ENCODE results near the gene ADARB1.
A peak's percentile ranks its signal among the peaks of the same experiment; 100 is the strongest.

Gene ADARB1

DNA sequence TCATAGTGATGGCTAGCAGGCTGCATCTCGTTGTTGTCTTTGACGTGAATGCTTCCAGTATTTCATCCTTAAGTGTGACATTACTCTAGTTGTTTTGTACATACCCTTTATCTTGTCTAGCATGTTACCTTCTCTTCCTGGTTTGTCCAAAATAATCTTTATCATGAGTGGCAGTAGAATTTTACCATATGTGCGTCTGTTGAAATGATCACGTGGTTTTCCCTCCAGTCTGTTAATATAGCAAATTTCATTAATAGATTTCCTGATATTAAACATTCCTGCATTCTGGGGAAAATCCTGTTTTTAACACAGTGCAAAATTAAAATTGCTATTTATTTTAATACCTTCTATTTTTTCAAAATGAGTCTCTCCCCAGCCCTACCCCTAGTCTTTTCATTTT lies 15.6 kb downstream of the ADARB1 start:
- TF ChIP-seq, protein P1, sequence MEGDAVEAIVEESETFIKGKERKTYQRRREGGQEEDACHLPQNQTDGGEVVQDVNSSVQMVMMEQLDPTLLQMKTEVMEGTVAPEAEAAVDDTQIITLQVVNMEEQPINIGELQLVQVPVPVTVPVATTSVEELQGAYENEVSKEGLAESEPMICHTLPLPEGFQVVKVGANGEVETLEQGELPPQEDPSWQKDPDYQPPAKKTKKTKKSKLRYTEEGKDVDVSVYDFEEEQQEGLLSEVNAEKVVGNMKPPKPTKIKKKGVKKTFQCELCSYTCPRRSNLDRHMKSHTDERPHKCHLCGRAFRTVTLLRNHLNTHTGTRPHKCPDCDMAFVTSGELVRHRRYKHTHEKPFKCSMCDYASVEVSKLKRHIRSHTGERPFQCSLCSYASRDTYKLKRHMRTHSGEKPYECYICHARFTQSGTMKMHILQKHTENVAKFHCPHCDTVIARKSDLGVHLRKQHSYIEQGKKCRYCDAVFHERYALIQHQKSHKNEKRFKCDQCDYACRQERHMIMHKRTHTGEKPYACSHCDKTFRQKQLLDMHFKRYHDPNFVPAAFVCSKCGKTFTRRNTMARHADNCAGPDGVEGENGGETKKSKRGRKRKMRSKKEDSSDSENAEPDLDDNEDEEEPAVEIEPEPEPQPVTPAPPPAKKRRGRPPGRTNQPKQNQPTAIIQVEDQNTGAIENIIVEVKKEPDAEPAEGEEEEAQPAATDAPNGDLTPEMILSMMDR (IDR thresholded peaks at IDR 0.05; ENCODE audit: low read depth, low read length), result no peak
- Histone ChIP-seq H3K4me1 (peaks cover 37% of the 10 kb centered on the region), H3K27me3 (no peaks in the 10 kb centered on the region), H3K9me3 (no peaks in the 10 kb centered on the region), H3K4me3 (ENCODE audit: low read depth, low read length) (no peak overlapping the region), H3K36me3 (no peaks in the 10 kb centered on the region)
- no peak for DNase-seq

DNA sequence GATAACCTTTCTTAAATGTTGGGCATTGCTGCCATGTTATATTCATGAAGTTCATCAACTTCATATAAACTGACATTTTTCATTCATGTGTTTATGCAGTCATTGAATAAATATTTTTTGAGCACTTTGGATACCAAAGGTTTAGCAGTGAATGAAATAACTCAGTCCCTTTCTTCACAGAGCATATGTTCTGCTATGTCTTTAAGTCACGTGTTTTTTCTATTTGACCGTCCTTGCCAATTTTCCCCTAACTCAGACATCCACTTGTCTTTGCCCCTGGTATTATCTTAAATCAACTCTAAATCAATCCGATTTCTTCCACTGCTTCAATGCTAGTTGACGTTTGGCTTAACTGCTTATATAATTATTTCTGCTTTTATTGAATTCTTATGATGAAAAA lies 16.6 kb downstream of the ADARB1 start:
- no peaks in the 10 kb centered on the region for H3K27me3 ChIP-seq

DNA sequence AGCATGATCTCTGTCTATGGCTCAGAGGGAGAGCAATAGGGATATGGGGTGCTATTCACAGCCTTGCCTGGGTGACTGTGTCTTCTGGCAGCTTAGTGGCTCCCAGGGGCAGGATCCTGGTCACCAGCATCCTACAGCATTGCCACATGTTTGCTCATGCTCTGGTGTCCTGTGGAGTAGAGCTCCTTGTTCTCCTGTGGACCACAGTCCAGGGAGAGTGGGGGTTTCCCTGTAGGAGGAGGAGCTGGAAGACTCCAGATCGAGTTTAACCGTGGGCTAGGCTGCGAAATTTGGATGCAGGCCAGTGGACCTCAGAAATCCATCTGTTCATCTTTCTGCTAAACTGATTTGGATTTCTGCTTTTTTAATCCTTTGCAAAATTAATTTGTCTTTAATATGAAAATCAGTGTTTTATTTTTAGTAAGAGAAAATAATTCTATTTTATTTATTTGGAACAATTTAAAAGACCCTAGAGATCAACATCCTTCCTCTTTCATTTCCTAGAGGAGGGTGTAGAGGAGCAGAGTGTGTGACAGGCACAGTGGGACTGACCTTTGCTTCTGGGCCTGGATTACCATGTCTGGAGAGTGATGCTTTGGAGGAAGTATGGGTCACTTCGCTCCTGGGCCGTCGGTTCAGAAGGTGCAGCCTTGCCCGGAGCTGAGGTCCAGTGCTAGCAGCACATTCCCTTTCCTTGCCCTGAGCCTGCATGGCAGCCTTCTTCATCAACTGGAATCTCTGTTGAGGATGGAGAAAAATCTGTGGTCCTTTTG lies 17.4 kb downstream of the ADARB1 start:
- no peak for DNase-seq
- TF ChIP-seq, protein P1 (IDR thresholded peaks at IDR 0.05; ENCODE audit: low read depth, low read length), result no peak
- peaks cover 52% of the 10 kb centered on the region for H3K4me1 ChIP-seq
- no peaks in the 10 kb centered on the region for H3K27me3 ChIP-seq
- no peaks in the 10 kb centered on the region for H3K36me3 ChIP-seq
- H3K4me3 ChIP-seq (ENCODE audit: low read depth, low read length), result no peak overlapping the region
- no peaks in the 10 kb centered on the region for H3K9me3 ChIP-seq

More for the DNA sequence above, 16.6 kb downstream of the ADARB1 start:
- no peaks in the 10 kb centered on the region for H3K36me3 ChIP-seq
- H3K4me3 ChIP-seq (ENCODE audit: low read depth, low read length), result no peak overlapping the region
- H3K9me3 ChIP-seq, result no peaks in the 10 kb centered on the region
- TF ChIP-seq, protein P1 (IDR thresholded peaks at IDR 0.05; ENCODE audit: low read depth, low read length), result no peak
- H3K4me1 ChIP-seq, result peaks cover 47% of the 10 kb centered on the region
- DNase-seq, result no peak

DNA sequence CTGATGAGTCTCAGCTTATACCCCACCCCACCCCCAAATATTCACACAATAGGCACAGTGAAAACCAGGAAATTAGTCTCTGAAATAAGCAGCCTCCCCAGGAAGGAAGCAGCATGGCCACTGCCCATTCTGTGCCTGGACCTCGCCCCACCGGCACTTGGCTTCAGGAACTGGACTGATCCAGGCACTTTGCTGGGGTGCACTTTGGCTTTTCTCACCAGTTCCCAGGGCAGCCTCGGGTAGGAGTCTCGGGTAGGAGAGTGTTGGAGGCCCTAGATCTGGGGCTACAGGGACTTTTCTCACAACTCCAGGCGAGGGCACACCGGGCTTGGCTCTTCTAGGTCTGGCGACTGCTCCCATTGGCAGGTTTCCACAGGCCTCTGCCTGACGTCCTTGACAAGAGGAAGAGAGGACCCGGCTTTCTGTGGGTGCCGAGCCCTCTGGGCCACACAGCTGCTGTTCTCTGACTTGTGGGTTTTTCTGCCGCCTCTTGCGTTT lies 18.7 kb downstream of the ADARB1 start:
- no peak overlapping the region for H3K4me3 ChIP-seq (ENCODE audit: low read depth, low read length)
- peaks cover 52% of the 10 kb centered on the region for H3K4me1 ChIP-seq
- no peaks in the 10 kb centered on the region for H3K9me3 ChIP-seq
- H3K36me3 ChIP-seq, result no peaks in the 10 kb centered on the region
- TF ChIP-seq, protein P1 (IDR thresholded peaks at IDR 0.05; ENCODE audit: low read depth, low read length), result no peak
- no peaks in the 10 kb centered on the region for H3K27me3 ChIP-seq
- DNase-seq, result no peak

DNA sequence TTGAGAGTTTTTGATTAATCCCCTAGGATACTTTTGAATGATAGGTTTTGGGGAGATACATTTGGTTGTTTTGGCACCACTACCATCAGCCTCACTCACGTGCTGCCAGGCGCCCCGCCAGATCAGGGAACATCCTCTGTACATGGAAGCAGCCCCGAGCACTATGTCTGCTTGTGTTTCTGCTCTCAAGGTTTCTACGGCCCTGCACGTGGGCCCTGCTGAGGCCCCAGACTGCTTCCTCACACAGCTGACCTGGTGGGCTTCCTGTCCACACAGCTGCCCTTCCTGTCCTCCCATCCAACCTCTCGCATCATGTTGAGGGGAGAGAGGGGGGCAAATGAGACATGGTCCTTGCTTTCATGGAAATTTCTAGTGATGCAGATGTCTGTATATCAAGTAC lies 20.0 kb downstream of the ADARB1 start:
- no peaks in the 10 kb centered on the region for H3K27me3 ChIP-seq
- TF ChIP-seq, protein P1 (IDR thresholded peaks at IDR 0.05; ENCODE audit: low read depth, low read length), result no peak
- peak; percentile 59 for DNase-seq
- H3K9me3 ChIP-seq, result no peaks in the 10 kb centered on the region
- H3K4me1 ChIP-seq, result peaks cover 52% of the 10 kb centered on the region
- no peaks in the 10 kb centered on the region for H3K36me3 ChIP-seq
- H3K4me3 ChIP-seq (ENCODE audit: low read depth, low read length), result no peak overlapping the region

DNA sequence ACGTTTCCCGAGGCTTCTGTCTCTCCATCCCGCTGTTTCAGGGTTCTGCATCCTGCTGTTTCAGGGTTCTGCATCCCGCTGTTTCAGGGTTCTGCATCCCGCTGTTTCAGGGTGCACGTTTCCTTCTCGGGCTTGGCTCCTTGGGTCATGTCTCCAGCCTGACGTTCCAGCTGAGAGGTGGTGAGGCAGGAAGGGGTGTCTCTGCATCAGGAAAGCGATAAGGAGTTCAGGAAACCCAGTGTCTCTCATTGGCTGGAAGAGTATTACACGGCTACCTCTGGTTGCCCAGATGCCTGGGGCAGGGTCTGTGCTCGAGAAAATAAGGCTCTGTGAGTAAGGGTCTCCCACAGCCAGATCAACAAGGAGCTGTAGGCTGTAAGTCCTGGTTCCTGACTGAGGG lies 21.1 kb downstream of the ADARB1 start:
- no peak overlapping the region for H3K4me3 ChIP-seq (ENCODE audit: low read depth, low read length)
- H3K36me3 ChIP-seq, result no peaks in the 10 kb centered on the region
- no peak for DNase-seq
- TF ChIP-seq, protein P1 (IDR thresholded peaks at IDR 0.05; ENCODE audit: low read depth, low read length), result no peak
- H3K4me1 ChIP-seq, result peaks cover 45% of the 10 kb centered on the region
- no peaks in the 10 kb centered on the region for H3K27me3 ChIP-seq
- H3K9me3 ChIP-seq, result no peaks in the 10 kb centered on the region

Data from BE2C (cell line).